Lower leg skin (tissue), 3 donors: ENCODE measurements around the gene ACER3.
"Not testable (repeated sequence)": the region's sequence is repeated elsewhere in the genome, so short reads cannot be mapped to it uniquely, and the experiment has no call there.

Experiments used
- CTCF ChIP-seq, 3 donors: fragments of 450-650 bp; IDR thresholded peaks; one replicate each; pipeline ENCODE4 v1.5.1; 2016; ENCODE audit warnings: antibody characterized with exemption in 3 of 3, mild to moderate bottlenecking in 3 of 3, moderate library complexity in 2 of 3
- POLR2A ChIP-seq, 2 donors: fragments of 450-650 bp; IDR thresholded peaks; one replicate each; pipeline ENCODE4 v1.6.1; 2016 to 2017; ENCODE audit warnings: antibody characterized with exemption in 2 of 2, mild to moderate bottlenecking in 1 of 2, moderate library complexity in 1 of 2

DNA sequence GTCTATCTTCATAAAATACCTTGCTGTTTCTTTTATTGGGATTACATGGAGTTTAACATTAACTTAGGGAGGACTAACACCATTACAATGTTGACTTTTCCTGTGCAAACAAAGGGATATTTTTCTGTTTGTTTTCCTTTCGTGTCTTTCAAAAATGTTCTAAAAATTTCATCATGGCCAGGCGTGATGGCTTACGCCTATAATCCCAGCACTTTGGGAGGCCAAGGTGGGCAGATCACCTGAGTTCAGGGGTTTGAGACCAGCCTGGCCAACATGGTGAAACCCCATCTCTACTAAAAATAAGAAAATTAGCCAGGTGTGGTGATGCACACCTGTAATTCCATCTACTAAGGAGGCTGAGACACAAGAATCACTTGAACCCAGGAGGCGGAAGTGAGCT, 200.5 kb downstream of the ACER3 start:
- not testable (repeated sequence) for TF ChIP-seq CTCF, POLR2A (IDR thresholded peaks at IDR 0.05)
